Fibroblast of lung (primary cell): Measurements from ENCODE around the gene FGFR2. TPM values are rescaled to one million over a fixed set of nuclear protein-coding genes. Genes with fewer than 3 reads are reported as not detected.

ENCODE experiments used
- DNase-seq, 2 donors: peaks; one replicate each; pipeline versions ENCODE4 v3.0.0 to v3.0.0-alpha.2; 2010; ENCODE audit warnings: low read depth in 2 of 2
- H2AFZ ChIP-seq: 2 replicates; pipeline ENCODE4 v1.5.1; 2012; ENCODE audit warnings: low read length, control low read depth, inconsistent platforms
- H3K27ac ChIP-seq: 2 replicates; pipeline ENCODE4 v1.5.1; 2011; ENCODE audit warnings: low read length, control low read depth; ENCODE audit not compliant: insufficient read depth
- H3K27me3 ChIP-seq: 2 replicates; pipeline ENCODE4 v1.5.1; 2011; ENCODE audit warnings: mild to moderate bottlenecking, low read length; ENCODE audit not compliant: control insufficient read depth, insufficient read depth
- H3K36me3 ChIP-seq: 2 replicates; pipeline ENCODE4 v1.5.1; 2011; ENCODE audit warnings: low read length; ENCODE audit not compliant: control insufficient read depth, insufficient read depth
- H3K4me1 ChIP-seq: 2 replicates; pipeline ENCODE4 v1.5.1; 2011; ENCODE audit warnings: low read length; ENCODE audit not compliant: control insufficient read depth, insufficient read depth; ENCODE audit errors: extremely low read depth
- H3K4me2 ChIP-seq: 2 replicates; pipeline ENCODE4 v1.5.1; 2011; ENCODE audit warnings: low read length, control low read depth; ENCODE audit not compliant: insufficient read depth; ENCODE audit errors: extremely low read depth
- H3K4me3 ChIP-seq, 4 experiments: fragments of 200-600 bp in 1 of 4; sonication (generic) in 1 of 4; replicated peaks in 1 of 4; 2 replicates each; pipeline ENCODE4 v1.5.1; 2011 to 2016; ENCODE audit warnings: low read length in 4 of 4, low read depth in 3 of 4, mild to moderate bottlenecking in 3 of 4, control low read depth in 2 of 4, inconsistent platforms in 1 of 4, mixed read lengths in 1 of 4; ENCODE audit not compliant: insufficient read depth in 1 of 4; ENCODE audit errors: control extremely low read depth in 1 of 4
- H3K79me2 ChIP-seq: 2 replicates; pipeline ENCODE4 v1.5.1; 2012; ENCODE audit warnings: mild to moderate bottlenecking, low read length, inconsistent platforms; ENCODE audit not compliant: control insufficient read depth, insufficient read depth
- H3K9ac ChIP-seq: 2 replicates; pipeline ENCODE4 v1.5.1; 2011; ENCODE audit warnings: mild to moderate bottlenecking, low read length, control low read depth; ENCODE audit not compliant: insufficient read depth
- H3K9me3 ChIP-seq: 2 replicates; pipeline ENCODE4 v1.5.1; 2012; ENCODE audit warnings: low read depth, low read length; ENCODE audit not compliant: control insufficient read depth, insufficient read depth
- H4K20me1 ChIP-seq: 2 replicates; pipeline ENCODE4 v1.5.1; 2011; ENCODE audit warnings: low read length; ENCODE audit not compliant: control insufficient read depth, insufficient read depth; ENCODE audit errors: extremely low read depth
- CTCF ChIP-seq, 2 donors: IDR thresholded peaks in 1 of 2; conservative IDR thresholded peaks in 1 of 2; 1 replicate in 1 of 2; 2 replicates in 1 of 2; pipeline ENCODE4 v1.5.1; 2011 to 2012; ENCODE audit warnings: low read length in 2 of 2, control low read depth in 1 of 2, inconsistent platforms in 1 of 2, low read depth in 1 of 2, mild to moderate bottlenecking in 1 of 2
- EZH2 ChIP-seq: IDR thresholded peaks from 2 replicates; pipeline ENCODE4 v1.5.1; 2012; ENCODE audit warnings: low read length, control low read depth, mild to moderate bottlenecking; ENCODE audit errors: missing control alignments
- polyA plus RNA-seq, 2 donors: library from polyadenylated mRNA; depleted of rRNA in 1 of 2; stranded (reverse) in 1 of 2; unstranded in 1 of 2; fragments of >200 nt; gene quantifications; 2 replicates each; pipeline ENCODE4 v1.2.1, GENCODE V29; 2011 to 2012; ENCODE audit warnings: missing spikeins in 1 of 2
- total RNA-seq: library from RNA; depleted of rRNA; stranded (reverse); fragments of >200 nt; gene quantifications from 2 replicates; pipeline ENCODE4 v1.2.1, GENCODE V29; 2014

The FGFR2 gene
- total and polyA plus RNA-seq, 2 donors (not counting 1 experiment from before 2014, with no cell fraction given), result 0.10 to 0.17 TPM

- Histone ChIP-seq H3K27me3 (no peaks in the 10 kb centered on the region), H3K4me2 (no peak overlapping the region), H3K9me3 (no peaks in the 10 kb centered on the region), H3K4me3 (no peak overlapping the region), H3K36me3 (no peaks in the 10 kb centered on the region), H3K9ac (no peak overlapping the region), H3K79me2 (no peaks in the 10 kb centered on the region), H3K4me1 (no peaks in the 10 kb centered on the region), H3K27ac (no peak overlapping the region), H4K20me1 (no peaks in the 10 kb centered on the region), H2AFZ (no peak overlapping the region)
- TF ChIP-seq EZH2 (no peak), CTCF (conservative IDR thresholded peaks at IDR 0.05 in 1 of 2, IDR thresholded peaks at IDR 0.05 in 1 of 2; ENCODE audit: low read depth in 1 of 2, low read length in 2 of 2) (no peak)
- no peak for DNase-seq
These were observed 20.7 kb upstream of the FGFR2 start for GRCh38 chr10:121618906-121619305.

- TF ChIP-seq EZH2, result no peak
- TF ChIP-seq CTCF (conservative IDR thresholded peaks at IDR 0.05 in 1 of 2, IDR thresholded peaks at IDR 0.05 in 1 of 2; ENCODE audit: low read depth in 1 of 2, low read length in 2 of 2), result no peak
- Histone ChIP-seq H3K4me1 (no peaks in the 10 kb centered on the region), H3K9me3 (no peaks in the 10 kb centered on the region), H4K20me1 (no peaks in the 10 kb centered on the region), H3K9ac (no peak overlapping the region), H3K27ac (no peak overlapping the region), H3K36me3 (no peaks in the 10 kb centered on the region), H3K27me3 (no peaks in the 10 kb centered on the region), H3K4me2 (no peak overlapping the region), H2AFZ (no peak overlapping the region), H3K79me2 (no peaks in the 10 kb centered on the region), H3K4me3 (no peak overlapping the region)
- DNase-seq, result no peak
These were observed 18.9 kb upstream of the FGFR2 start for GRCh38 chr10:121617176-121617575.

GRCh38 chr10:121616291-121616690 lies 18.0 kb upstream of the FGFR2 start:
- Histone ChIP-seq H3K9ac (no peak overlapping the region), H3K4me3 (no peak overlapping the region), H3K4me1 (no peaks in the 10 kb centered on the region), H3K79me2 (no peaks in the 10 kb centered on the region), H4K20me1 (no peaks in the 10 kb centered on the region), H3K9me3 (no peaks in the 10 kb centered on the region), H2AFZ (no peak overlapping the region), H3K36me3 (no peaks in the 10 kb centered on the region), H3K27me3 (no peaks in the 10 kb centered on the region), H3K4me2 (no peak overlapping the region), H3K27ac (no peak overlapping the region)
- TF ChIP-seq EZH2 (no peak), CTCF (conservative IDR thresholded peaks at IDR 0.05 in 1 of 2, IDR thresholded peaks at IDR 0.05 in 1 of 2; ENCODE audit: low read depth in 1 of 2, low read length in 2 of 2) (no peak)
- DNase-seq, result no peak
